ENCODE measurements around the gene GAREM2.

Gene GAREM2

DNA sequence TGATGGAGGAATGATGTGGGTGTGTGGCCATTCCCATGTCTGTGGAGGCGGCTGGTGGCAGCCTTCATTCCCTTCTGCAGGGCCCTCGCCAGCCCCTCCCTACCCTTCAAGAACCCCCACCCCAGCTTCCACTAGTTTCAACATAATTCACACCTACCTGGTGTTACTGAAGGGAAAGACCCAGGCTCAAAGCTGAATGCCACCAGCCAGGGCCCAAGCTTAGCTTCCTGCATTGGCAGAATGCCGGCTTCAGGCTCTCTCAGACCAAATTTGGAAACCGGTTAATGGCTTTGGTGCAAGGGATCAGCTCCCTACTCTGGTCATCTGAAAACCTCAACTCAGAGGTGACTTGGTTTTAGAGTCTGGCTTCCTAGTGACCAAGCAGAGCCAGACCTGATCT is 16.9 kb downstream of the GAREM2 start:
- DNase-seq: no peak

DNA sequence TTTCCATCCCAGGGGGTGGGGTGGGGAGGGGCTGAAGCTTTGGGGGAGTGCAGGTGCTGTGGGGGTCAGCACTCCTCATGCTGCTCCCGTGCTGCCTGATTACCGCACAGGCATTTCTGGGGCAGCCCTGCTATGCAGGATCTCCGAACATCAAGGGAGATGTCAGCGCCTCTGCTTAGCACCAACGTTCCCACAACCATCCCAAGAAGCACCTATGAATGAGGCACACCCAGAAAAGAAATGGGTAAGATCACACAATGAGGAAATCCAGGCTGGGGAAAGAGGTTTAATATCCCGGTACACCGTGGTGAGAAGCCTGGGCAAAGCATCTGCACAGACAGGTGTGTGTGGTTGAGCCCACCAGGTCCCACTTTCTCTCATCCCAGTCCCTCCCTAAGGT is 17.5 kb downstream of the GAREM2 start:
- no peak for DNase-seq

DNA sequence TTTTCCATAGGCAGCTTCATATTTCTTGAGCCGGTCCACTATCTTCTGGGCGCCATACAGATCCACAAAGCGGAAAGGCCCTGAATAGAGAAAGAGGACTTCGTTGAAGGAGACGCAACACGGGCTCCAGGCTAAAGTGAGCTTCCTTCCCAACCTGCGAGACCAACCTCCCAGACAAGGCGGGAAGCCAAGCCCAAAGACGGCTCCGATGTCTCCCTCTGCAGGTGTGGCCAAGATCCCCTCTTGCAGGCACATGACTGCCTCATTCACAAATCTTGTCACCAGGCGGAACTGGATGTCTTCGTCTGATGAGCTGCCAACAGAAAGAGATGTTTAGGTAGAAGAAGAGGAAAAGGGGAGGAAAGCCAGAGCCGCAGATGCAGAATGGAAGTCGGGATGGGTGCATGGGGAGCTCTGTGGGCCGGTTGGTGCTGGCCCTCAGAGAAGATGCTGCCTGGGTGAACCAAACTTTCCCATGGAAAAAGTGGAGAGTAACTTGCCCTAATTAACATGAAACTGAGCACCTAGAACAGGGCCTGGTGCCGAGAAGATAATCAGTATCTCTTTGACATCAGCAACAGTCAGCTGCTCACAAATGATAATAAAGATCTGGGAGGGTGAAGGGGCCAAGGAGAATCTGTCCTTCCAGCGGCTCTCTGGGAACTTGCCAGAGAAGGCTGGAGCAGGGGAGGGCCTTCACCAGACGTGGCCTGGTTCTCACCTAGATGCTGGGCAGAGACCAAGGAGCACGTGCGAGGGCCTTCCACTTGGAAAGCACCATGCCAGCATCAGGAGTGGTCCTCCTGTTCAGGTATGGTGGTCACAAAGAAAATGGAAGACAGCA is 18.6 kb downstream of the GAREM2 start:
- DNase-seq: no peak

DNA sequence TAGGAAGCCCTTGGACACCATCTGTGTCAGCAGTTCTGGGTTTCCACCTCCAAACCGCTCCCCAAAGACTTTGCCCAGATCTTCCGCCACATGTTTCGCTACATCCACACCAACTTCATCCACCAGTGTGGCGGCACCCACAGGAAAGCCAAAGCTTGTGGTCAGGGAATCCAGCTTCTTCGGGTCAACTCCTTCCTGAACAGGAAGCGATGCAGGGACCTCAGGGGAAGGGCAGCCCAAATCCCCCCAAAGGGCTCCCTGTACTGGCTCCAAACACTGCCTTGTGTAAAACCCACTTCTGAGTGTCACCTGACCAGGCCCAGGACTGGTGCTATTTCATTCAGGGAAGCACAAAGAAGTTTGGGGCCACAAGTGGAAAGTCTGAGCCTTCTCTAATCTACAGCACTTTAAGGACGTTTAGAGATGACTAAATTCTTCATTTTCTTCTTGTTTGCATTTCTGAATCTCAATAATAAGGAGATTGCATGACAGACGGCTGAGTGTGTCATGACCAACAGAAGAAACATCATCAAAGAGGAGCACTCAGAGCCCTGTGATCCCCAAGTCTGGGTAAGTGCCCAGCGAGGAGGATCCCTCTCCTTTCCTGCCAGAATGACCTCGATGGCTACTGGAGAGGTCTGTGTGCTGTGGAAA is 20.8 kb downstream of the GAREM2 start:
- DNase-seq: no peak

DNA sequence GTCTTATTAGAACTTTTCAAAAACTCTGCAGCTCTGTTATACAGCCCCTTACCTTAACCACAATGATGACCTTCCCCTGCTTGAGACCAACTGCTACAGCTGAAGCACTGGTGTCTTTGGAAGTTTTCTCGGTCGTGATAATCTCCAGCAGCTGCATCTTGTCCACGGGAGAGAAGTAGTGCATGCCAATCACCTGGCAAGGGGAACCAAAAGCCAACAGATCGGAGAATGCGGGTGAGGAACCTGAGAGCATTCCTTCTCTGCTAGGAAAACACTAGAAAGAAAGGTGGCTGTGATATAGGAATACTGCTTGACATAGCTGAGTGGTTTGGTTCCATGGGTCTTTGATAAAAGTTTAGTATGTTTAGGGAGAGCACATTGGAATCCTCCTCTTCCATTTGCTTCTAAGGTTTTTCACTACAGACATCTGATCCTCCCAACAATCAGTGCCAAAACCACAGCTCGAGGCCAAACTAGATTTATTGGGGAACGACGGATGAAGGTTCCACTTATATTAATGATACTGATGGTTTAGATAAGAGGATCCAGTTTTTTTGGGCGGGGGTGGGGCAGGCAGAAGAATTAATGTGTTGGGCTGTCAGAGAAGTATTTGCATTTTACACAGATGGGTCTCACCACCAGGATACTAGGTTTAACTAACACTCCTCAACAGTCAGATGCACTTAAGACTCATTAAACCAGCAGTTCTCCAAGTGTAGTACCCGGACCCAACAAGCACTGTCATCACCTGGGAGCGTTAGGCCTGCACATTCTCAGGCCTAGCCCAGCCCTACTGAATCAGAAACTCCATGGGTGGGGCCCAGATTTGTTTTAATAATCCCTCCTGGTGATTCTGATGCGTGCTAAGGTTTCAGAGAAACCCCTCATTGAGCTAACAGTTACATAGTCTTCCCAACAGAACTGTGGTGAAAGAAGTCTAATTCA is 22.4 kb downstream of the GAREM2 start:
- DNase-seq: no peak

DNA sequence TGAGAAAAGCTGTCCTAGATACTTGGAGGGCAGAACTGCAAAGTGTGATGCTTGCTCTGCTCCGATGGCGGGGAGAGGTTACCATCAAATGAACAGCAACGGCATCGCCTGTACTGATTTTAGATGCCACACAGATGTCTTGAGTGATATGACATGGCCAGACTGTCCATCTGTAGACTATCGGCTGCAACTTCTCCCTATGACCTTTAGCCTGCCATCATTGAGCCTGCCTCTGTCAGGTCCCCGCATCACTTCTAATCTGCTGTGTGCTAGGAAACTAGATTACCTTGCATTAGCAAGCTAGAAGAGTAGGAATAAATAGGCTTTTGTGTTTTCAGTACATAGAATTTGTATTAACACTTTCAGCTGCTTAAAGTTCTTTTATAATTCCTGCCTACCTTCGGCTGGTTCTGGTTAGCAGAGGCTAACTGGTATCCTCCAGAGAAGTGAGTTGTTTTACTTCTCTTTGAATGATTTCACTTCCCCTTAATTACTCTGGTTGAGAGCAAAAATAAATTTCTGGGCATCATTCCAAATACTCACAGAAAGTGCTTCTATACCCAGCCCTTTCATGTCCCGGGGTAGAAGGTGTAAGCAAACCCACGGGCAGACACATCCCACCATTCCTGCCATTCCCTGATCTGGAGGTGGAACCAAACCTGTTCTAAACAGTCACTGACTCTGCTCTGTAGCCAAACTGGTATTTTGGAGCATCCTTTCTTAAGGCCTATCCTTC is 24.0 kb downstream of the GAREM2 start:
- DNase-seq: peak; percentile 61

DNA sequence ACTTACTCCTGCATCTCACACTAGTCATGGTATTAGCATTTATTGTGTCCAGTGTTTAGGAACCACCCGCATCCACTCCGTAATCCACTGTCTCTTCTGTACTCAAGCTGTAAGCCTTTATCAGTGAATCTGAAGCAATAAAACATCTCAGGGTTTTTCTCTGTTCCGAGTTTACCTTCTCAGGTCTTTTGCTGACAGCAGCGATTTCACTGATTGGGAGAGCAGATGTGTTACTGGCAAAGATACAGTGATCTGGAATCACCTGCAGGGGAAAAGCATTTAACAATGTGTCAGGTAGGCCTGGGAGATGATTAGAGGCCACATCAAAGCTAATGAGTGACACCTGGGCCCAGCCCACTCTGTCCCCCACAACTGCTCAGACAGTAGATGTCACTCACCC is 24.6 kb downstream of the GAREM2 start:
- no peak for DNase-seq

DNA sequence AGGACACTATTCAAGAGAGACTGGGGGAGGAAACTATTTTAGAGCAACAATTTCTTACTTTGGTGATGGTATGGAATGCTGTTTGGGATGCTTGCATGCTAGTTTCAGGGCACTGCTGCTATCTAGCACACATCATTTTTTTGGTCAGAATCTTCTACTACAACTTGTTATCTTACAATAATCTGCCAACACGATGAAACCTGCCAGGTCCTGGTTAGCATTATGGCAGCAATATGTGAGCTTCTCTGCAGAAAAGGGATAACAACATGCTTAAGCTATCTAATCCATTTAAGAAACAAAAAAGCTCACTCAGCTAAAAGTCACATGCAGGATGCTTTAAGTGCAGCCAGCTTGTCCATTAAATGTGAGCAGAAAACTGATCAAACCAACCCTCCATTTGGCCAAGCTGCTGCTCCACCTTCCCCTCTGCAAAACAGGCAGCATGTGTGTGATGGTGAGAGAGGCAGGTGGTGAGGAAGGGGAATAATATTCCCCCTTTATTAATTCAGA is 30.1 kb downstream of the GAREM2 start:
- DNase-seq: no peak

DNA sequence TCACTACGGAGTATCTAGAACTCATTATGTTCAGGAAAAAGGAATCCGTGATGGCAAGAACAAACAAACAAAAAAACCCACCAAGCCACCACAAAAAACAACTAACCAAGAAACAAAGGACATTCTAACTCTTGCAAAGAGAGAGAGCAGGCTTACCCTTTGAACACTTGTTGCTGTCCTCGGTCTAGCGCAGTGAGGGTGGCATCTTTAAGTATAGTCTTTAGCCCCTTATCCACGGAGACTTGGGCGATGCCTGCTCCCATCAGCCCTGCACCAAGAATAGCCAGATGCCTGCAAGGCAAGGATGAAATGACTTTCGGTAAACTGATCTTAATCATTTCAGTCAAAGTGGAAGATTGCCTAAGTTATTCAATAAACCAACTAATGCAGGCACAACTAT is 31.0 kb downstream of the GAREM2 start:
- no peak for DNase-seq

DNA sequence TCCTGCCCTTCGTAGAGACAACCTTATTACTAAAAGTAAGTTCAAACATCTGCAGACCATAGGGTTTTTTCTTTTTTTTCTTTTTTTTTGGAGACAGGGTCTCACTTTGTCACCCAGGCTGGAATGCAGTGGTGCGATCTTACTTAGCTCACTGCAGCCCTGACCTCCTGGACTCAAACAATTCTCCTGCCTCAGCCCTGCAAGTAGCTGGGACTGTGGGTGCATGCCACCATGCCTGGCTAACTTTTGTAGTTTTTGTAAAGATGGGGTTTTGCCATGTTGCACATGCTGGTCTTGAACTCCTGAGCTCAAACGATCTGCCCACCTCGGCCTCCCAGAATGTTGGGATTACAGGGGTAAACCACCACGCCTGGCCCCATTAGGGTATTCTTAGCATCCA is 39.1 kb downstream of the GAREM2 start:
- no peak for DNase-seq

DNA sequence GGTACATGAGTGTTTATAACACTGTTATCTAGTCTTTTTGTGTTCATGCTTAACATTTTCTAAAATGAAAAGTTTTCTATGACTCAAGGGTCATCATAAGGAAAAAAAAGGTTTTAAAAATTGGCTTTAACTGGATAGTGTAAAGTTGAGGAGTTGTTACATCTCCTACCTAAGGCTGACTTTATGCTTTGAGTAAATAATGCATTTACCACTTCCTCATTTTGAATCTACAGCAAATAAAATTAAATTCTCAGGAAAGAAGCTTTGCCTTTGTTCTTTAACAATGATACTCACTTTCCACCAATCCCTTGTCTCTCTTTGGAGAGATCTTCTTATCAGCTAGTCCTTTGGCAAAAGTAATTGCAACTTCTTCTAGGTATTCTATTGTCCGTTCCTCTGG is 41.9 kb downstream of the GAREM2 start:
- DNase-seq: no peak

DNA sequence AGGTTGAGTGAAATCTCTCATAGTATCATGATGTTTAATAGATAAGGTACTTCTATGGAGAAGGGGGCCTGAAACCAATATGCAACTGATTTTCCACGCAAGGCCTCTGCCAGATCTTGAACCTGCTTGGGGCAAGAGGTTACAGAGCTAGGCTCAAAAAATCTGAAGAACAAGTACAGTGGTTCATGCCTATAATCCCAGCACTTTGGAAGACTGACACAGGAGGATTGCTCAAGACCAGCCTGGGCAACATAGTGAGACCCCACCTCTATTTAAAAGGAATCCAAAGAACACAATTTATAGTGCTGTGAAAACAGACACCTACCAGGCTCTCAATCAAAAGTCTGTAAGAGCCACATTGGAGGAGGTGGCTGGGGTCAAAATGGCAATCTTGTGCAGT is 42.9 kb downstream of the GAREM2 start:
- DNase-seq: no peak

DNA sequence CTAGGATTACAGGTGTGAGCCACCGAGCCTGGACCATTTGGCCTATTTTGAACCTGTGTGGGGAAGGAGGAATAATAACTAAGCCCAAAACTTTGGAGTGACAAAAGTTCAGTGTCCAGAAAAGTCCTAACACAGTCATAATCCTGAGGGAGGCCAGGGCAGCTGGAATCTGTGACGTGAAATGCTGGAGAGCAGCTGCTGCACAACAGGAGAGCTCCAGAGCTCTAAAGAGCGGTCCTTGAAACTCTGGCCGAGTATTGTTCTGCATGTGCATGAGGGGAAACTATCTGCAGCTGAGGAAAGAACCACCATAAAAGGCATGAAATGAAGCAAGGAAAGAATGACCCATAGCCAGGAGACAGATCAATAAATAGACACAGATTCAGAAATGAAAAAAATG is 43.7 kb downstream of the GAREM2 start:
- DNase-seq: no peak

DNA sequence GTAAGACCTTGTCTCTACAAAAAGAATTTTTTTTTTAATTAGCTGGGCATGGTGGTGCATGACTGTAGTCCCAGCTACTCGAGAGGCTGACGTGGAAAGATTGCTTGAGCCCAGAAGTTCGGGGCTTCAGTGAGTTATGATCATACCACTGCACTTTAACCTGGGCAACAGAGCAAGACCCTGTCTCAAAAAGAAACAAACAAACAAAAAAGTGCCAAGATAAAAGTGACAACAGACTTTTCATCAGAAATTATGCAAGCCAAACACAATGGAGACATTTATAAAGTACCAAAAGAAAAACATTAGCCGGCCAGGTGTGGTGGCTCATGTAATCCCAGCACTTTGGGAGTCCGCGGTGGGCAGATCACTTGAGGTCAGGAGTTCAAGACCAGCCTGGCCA is 44.8 kb downstream of the GAREM2 start:
- DNase-seq: no peak

DNA sequence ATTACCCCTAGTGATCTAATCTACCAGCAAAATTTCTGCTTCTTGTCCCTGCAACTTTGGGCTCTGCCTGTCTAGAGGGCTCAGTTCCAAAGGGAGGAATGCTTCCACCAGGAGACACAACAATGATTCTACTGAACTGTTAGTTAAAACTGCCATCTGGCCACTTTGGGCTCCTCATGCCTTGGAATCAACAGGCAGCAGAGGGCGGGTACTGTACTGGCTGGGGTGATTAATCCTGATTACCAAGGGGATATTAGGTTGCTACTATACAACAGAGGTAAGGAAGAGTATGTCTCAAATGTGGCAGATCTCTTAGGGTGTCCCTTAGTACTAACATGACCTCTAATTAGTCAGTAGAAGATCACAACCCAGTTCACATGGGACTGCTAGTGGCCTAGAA is 50.1 kb downstream of the GAREM2 start:
- DNase-seq: no peak

DNA sequence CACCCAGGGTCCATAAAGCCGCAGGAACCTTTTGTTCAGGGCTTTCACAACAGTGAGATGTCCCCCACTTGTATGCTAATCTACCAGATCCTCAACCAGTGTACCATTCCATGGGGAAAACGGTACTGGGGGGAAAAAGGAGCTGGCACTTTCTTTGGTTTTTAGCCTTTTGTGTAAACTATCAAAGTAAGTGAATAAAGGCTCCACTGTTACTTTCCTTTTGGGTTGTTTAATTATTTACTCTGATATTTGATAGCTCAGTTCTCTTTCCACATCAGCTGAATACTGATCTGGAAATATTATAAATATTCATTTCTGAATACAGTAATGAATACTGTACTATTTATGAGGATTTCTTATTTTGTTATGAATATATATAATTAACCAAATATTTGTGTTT is 51.2 kb downstream of the GAREM2 start:
- DNase-seq: no peak

DNA sequence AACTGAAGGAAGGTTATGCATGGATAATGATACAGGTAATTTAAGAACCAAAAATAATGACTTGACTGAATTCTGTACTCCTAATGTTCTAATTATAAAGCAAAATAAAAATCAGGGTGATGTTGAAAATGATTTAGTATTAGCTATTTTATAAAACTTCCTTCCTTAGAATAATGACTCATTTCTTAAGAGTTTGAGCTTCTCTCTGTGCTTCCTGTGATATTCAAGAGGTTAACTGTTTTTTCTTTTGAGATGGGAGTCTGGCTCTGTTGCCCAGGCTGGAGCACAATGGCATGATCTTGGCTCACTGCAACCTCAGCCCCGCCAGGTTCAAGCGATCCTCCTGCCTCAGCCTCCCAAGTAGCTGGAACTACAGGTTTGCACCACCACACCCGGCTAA is 56.7 kb downstream of the GAREM2 start:
- DNase-seq: no peak

DNA sequence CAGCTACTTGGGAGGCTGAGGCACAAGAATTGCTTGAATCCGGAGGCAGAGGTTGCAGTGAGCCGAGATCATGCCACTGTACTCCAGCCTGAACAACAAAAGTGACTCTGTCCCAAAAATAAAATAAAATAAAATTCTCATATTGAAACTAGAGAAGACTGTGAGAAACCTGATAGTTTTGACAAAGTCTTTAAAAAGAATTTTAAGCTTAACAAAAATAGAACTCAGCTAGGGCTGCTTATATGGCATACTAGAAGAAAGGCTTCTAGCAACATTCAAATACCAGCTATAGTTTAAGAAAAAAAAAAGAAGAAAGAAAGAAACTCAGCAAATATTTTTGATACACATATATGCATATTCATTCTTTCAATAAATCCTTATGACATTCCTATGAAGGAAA is 57.9 kb downstream of the GAREM2 start:
- no peak for DNase-seq

DNA sequence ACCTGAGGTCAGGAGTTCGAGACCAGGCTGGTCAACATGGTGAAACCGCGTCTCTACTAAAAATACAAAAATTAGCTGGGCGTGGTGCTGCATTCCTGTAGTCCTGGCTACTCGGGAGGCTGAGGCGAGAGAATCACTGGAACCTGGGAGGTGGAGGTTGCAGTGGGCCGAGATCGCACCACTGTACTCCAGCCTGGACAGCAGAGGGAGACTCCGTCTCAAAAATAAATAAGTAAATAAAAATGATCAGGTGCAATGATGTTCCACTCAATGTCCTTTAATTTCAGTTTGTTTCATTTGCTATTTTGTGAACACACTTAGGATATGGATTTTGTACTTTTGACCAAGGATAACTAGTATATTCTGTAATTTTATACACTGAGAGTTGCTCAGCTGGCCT is 62.2 kb downstream of the GAREM2 start:
- DNase-seq: no peak

DNA sequence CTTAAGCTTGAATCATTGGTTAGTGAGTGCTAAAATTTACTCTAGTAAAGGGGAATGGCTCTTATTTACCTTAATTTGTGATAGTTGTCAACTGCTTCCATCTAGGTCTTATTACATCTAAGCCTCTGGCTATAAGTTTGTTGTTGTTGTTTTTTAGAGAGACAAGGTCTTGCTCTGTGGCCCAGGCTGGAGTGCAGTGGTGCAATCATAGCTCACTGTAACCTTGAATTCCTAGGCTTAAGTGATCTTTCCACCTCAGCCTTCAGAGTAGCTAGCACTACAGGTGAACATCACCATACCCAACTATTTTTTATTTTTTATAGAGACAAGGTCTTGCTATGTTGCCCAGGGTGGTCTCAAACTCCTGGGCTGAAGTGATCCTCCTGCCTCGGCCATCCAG is 65.0 kb downstream of the GAREM2 start:
- DNase-seq: no peak

DNA sequence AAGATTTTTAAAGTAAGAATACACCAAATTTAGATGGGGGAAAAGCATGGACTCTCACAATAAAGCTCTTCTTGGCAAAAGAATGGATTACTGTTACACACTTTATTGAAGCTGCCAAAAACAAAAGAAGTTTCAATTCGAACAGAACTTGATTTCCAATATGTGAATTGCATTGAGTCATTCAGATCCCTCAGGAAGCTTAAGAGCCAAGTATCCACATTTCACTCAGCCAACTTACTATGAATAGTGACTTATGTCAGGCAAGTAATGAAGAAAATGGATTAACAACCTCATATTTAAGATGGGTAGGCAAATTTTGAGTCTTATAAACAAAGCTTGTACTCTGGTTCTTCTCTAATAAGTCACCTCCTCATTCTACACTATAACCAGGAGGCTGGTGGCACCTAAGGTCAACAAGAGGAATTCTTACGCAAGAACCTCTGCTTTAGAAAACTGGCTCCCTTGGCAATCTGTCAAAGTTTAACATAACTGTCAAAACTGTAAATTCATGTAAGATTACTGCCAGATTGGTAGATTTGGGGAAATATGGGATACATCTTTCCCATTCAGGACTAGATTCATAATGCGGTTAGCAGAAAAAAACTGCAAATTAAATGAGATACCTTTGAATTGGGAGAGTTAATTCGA is 65.5 kb downstream of the GAREM2 start:
- DNase-seq: no peak

All from inflammatory macrophage treated with lipopolysaccharide for 4 hours (primary cell).